SK-N-DZ (cell line): ENCODE results near the gene OGG1.
"Not testable (repeated sequence)": the region's sequence is repeated elsewhere in the genome, so short reads cannot be mapped to it uniquely, and the experiment has no call there.

Experiments used
- DNase-seq: peaks from one replicate; pipeline ENCODE4 v3.0.0-alpha.2; 2015; ENCODE audit warnings: low spot score

Gene OGG1

GRCh38 chr3:9761919-9762318 lies 12.2 kb downstream of the OGG1 start:
- DNase-seq, result no peak

GRCh38 chr3:9762871-9763270 lies 13.1 kb downstream of the OGG1 start:
- no peak for DNase-seq

GRCh38 chr3:9765865-9766264 lies 16.1 kb downstream of the OGG1 start:
- peak; percentile 49 for DNase-seq

- DNase-seq, result no peak
Observed at GRCh38 chr3:9767418-9767817, 17.7 kb downstream of the OGG1 start.

- DNase-seq, result no peak
Observed at GRCh38 chr3:9768141-9768775, 18.5 kb downstream of the OGG1 start.

GRCh38 chr3:9769012-9769411 lies 19.3 kb downstream of the OGG1 start:
- no peak for DNase-seq

- DNase-seq, result peak; percentile 81
Observed at GRCh38 chr3:9769426-9770275, 19.9 kb downstream of the OGG1 start, which contains the start of gene CAMK1. Gene CAMK1 (minus strand): TSS chr3:9769947. CDS start chr3:9767749, 2,198 bp downstream.

GRCh38 chr3:9770276-9770812 lies 20.6 kb downstream of the OGG1 start:
- DNase-seq, result no peak

- not testable (repeated sequence) for DNase-seq
Observed at GRCh38 chr3:9771007-9771406, 21.3 kb downstream of the OGG1 start.

- no peak for DNase-seq
Observed at GRCh38 chr3:9776896-9777693, 27.3 kb downstream of the OGG1 start.

- no peak for DNase-seq
Observed at GRCh38 chr3:9777694-9778021, 27.9 kb downstream of the OGG1 start.

- DNase-seq, result no peak
Observed at GRCh38 chr3:9778143-9779074, 28.7 kb downstream of the OGG1 start.

- DNase-seq, result no peak
Observed at GRCh38 chr3:9779075-9779593, 29.4 kb downstream of the OGG1 start.

- DNase-seq, result no peak
Observed at GRCh38 chr3:9779721-9780457, 30.1 kb downstream of the OGG1 start.

GRCh38 chr3:9780458-9780812 lies 30.7 kb downstream of the OGG1 start:
- DNase-seq, result no peak

- no peak for DNase-seq
Observed at GRCh38 chr3:9780910-9781309, 31.2 kb downstream of the OGG1 start.

- DNase-seq, result no peak
Observed at GRCh38 chr3:9781551-9781950, 31.8 kb downstream of the OGG1 start.

GRCh38 chr3:9781978-9782603 lies 32.3 kb downstream of the OGG1 start:
- no peak for DNase-seq

- no peak for DNase-seq
Observed at GRCh38 chr3:9782770-9783169, 33.0 kb downstream of the OGG1 start.

GRCh38 chr3:9783954-9784353 lies 34.2 kb downstream of the OGG1 start:
- no peak for DNase-seq
